AG09319 (cell line): ENCODE results near the gene TGFBR3L.

ENCODE experiments used
- DNase-seq: peaks from one replicate; pipeline ENCODE4 v3.0.0-alpha.2; 2010; ENCODE audit warnings: low read depth; ENCODE audit errors: extremely low read depth
- TF ChIP-seq, protein P1 (sequence below): IDR thresholded peaks from 2 replicates; pipeline ENCODE4 v1.5.1; 2011; ENCODE audit warnings: low read depth, mild to moderate bottlenecking, inconsistent platforms, low read length, moderate library complexity

The TGFBR3L gene

DNA sequence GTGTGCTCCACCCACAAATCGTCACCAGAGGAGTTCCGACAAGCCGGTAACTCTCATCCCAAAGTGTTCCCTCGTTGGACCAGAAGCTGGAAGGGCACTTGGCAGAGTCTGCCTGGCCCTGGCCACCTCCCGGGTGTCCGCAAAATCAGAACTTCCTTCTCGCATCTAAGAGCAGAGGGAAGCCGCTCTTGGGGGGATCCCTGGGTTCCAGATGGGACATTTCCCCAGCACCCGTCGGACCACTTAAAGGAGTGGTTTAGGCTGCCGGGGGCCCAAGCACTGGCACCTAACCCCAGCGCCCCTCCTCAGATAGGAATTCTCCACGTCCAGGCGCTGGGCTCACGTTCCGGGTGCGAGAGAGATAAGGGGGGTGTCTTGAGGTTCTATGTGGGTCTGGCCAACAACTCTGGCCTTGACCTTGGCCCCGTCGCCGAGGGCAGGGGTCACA, 11.8 kb upstream of the TGFBR3L start:
- TF ChIP-seq, protein P1, sequence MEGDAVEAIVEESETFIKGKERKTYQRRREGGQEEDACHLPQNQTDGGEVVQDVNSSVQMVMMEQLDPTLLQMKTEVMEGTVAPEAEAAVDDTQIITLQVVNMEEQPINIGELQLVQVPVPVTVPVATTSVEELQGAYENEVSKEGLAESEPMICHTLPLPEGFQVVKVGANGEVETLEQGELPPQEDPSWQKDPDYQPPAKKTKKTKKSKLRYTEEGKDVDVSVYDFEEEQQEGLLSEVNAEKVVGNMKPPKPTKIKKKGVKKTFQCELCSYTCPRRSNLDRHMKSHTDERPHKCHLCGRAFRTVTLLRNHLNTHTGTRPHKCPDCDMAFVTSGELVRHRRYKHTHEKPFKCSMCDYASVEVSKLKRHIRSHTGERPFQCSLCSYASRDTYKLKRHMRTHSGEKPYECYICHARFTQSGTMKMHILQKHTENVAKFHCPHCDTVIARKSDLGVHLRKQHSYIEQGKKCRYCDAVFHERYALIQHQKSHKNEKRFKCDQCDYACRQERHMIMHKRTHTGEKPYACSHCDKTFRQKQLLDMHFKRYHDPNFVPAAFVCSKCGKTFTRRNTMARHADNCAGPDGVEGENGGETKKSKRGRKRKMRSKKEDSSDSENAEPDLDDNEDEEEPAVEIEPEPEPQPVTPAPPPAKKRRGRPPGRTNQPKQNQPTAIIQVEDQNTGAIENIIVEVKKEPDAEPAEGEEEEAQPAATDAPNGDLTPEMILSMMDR: no peak
- no peak for DNase-seq

DNA sequence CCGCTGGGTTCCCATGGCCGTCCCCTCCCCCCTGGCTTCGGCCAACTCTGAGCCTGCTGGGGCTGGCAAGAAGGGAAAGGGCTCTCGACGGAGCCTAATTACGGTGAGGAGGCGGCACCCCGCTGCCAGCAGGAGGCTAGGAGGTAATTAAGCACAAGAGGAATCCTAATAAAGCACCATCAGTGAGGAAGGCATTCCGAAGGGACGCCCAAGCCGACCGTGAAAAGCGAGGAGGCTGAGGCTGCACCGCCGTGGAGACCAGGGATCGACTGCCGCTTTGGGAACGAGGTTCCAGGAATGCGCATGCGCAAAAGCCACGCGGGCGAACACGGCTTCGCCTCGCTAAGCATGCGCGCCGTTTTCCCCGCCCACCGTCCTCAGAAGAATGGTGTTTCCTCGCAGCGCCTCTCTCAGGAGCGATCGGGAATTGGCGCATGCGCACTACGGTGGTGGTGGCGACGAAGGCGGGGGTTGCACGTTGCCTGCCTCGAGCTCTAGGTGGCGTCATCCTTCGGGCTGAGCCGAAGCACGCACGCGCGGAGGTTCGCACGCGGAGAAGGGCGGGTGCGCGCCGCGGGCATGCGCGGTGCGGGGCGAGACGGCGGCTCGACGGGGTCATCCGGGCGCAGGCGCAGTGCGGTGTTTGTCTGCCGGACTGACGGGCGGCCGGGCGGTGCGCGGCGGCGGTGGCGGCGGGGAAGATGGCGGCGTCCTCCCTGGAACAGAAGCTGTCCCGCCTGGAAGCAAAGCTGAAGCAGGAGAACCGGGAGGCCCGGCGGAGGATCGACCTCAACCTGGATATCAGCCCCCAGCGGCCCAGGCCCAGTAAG, 11.2 kb upstream of the TGFBR3L start, which contains the start of gene MAP2K7:
Gene MAP2K7, plus strand, starts transcription at position 634 of the 830 bp plus-strand sequence. Its CDS starts 68 bp downstream, at position 702.
- TF ChIP-seq, protein P1: peak; percentile 52
- DNase-seq: peak; percentile 98

DNA sequence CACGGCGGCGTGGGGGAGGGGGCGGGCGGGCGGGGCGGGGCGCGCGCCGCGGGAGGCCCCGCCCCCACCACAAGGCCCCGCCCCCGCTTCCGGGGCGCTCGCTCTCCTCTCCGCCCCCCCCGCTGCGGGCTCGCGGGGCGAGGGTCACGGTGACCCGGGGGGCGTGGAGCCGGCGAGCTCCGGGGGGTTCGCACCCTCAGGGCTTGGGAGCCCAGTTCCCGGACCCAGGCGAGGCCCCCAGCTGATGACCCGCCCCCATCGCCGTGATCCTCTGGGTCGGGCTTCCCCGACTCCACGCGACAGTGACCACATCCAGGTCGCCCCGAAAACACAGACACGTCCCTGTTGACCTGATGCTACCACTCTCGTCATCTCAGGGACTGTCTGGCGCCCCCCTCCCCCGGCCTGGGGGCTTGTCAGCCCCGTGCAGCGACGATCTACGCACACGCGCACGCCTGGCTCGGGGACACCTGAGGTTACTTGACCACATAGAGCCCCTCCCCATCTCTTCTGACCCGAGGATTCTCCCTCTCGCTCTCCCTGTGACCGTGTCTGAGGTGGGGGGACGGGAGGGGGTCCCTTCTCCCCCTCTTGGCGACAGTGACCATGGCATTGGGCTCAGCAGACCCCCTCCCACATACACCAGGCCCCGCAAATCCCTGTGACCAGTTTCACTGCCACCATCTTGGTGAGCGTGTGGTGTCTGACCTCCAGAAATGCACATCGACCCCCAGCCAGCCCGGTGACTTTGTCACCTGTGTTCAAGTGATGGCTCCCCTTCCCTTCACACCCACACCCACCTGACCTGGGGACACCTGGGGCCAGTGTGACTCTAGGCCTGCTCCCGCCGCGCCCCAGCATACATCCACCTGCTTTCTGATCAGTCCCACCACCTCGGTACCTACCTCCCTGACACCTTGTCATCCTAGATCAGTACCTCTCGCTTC, 10.3 kb upstream of the TGFBR3L start:
- TF ChIP-seq, protein P1: no peak
- no peak for DNase-seq

DNA sequence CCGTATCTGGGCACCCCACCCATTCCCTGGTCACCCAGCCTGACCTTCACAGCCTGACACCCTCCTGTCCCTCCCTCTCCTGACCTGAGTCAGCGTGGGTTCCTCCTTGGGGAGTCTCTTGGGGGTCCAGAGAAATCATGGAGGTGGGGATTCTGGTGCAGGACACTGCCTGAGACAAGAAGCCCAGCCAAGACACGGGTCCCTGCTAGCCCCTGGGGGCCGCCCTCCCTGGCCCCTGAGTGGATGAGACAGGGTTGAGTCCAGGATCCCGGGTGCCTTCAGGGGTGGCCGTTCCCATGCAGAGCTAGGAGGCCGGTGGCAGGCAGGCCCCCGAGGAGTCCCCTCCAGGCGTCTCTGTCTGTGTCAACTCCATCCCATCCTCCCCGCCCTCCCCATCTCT, 9.4 kb upstream of the TGFBR3L start:
- TF ChIP-seq, protein P1: no peak
- DNase-seq: no peak

DNA sequence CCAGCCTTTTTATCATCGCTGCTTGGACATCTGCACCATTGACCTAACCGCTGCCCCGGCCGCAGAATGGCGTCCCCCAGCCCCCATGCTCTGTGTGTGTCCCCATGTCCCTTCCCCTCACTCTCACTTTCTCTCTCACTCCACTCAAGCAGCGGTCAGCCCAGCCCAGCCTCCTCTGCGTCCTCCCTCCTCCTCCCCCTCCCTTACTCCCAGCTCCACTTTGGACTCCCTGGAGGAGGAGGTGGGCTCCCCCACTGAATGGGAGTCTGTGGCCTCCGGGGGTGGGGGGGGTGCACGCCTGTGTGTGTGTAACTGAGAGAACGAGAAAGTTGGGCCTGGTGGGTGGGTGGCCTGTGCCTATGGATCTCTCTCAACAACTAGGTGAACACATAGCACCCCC, 8.8 kb upstream of the TGFBR3L start:
- TF ChIP-seq, protein P1: no peak
- DNase-seq: no peak

DNA sequence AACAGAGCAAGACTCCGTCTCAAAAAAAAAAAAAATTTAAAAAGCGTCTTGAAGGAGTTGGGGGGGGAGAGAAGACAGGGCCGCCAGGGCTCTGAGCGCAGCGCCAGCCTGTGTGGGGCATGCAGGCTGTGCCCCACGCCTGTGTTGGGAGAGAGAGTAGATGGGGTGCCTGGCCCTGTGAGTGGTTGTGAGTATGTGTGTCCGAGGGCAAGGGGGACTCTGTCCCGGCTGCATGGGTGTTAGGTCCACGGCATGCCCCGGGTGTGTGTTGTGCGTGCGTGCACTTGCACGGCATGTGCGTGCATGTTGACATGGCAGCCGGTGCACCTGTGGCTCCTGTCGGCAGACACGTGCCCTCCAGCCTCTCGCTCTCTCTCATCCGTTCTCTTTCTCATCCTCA, 7.5 kb upstream of the TGFBR3L start:
- DNase-seq: no peak
- TF ChIP-seq, protein P1: no peak
